A673 (cell line): ENCODE results near the gene B3GALT2. TPM values are rescaled to one million over a fixed set of nuclear protein-coding genes. Genes with fewer than 3 reads are reported as not detected.

Experiments
- BruUV-seq: library from RNA; stranded (reverse); fragments of 400-500 nt; replicated peaks from 2 replicates; lab custom pipeline; 2021; lab: Mats Ljungman, UMichigan
- CTCF ChIA-PET: fragments of 300-600 bp; sonication (Branson Sonifier 250); formaldehyde crosslinking; loops from one replicate; lab custom pipeline; 2022; ENCODE audit warnings: antibody characterized with exemption; lab: Charles Lee
- POLR2A ChIA-PET: fragments of 300-600 bp; sonication (Branson Sonifier 250); formaldehyde crosslinking; loops from one replicate; lab custom pipeline; 2022; ENCODE audit warnings: antibody characterized with exemption; ENCODE audit not compliant: low non-redundant PET; lab: Charles Lee
- DNase-seq: peaks from one replicate; pipeline ENCODE4 v3.0.0-alpha.2; 2015; ENCODE audit warnings: low spot score
- H3K27ac ChIP-seq: fragments of 200-600 bp; sonication (generic); 2 replicates; pipeline ENCODE4 v1.5.1; 2016; ENCODE audit warnings: mixed run types, low read depth, mild to moderate bottlenecking, mixed read lengths, antibody characterized with exemption, low read length; ENCODE audit not compliant: poor library complexity, severe bottlenecking
- H3K27me3 ChIP-seq: fragments of 200-600 bp; sonication (generic); replicated peaks from 2 replicates; pipeline ENCODE4 v1.6.1; 2017; ENCODE audit warnings: mixed run types, low read depth, mild to moderate bottlenecking, mixed read lengths, antibody characterized with exemption, low read length; ENCODE audit not compliant: insufficient read depth, poor library complexity
- H3K36me3 ChIP-seq: fragments of 200-600 bp; sonication (generic); 2 replicates; pipeline ENCODE4 v1.6.1; 2016; ENCODE audit warnings: mixed run types, mild to moderate bottlenecking, mixed read lengths, antibody characterized with exemption, low read length; ENCODE audit not compliant: insufficient read depth, poor library complexity, severe bottlenecking
- H3K4me1 ChIP-seq: fragments of 200-600 bp; sonication (generic); 2 replicates; pipeline ENCODE4 v1.6.1; 2017; ENCODE audit warnings: mixed run types, mild to moderate bottlenecking, mixed read lengths, antibody characterized with exemption, low read length; ENCODE audit not compliant: insufficient read depth, poor library complexity, severe bottlenecking
- H3K4me3 ChIP-seq: fragments of 200-600 bp; sonication (generic); 2 replicates; pipeline ENCODE4 v1.5.1; 2016; ENCODE audit warnings: low read depth, mixed run types, mild to moderate bottlenecking, mixed read lengths, low read length; ENCODE audit not compliant: poor library complexity, severe bottlenecking
- H3K9me3 ChIP-seq: fragments of 200-600 bp; sonication (generic); 2 replicates; pipeline ENCODE4 v1.6.1; 2016; ENCODE audit warnings: mixed run types, low read depth, mild to moderate bottlenecking, mixed read lengths, antibody characterized with exemption, low read length; ENCODE audit not compliant: poor library complexity, severe bottlenecking
- EZH2 ChIP-seq: fragments of 200-600 bp; sonication (generic); IDR thresholded peaks from 2 replicates; pipeline ENCODE4 v1.6.1; 2017; ENCODE audit warnings: borderline replicate concordance, low read depth, mild to moderate bottlenecking, mixed read lengths, antibody characterized with exemption, low read length; ENCODE audit not compliant: poor library complexity, severe bottlenecking
- intact Hi-C: fragments of 100-400 bp; cut with micrococcal nuclease; formaldehyde crosslinking; loops from one replicate; pipeline ENCODE4 v1.10.0; 2022; ENCODE audit not compliant: unreplicated experiment
- total RNA-seq: library from RNA; stranded (reverse); gene quantifications from 2 replicates; pipeline ENCODE4 v1.2.3, GENCODE V29; 2021
- TF ChIP-seq, protein P1 (sequence below): fragments of 300-800, 200-600 bp; sonication (generic); conservative IDR thresholded peaks from 2 replicates; pipeline ENCODE4 v1.5.1; 2017; ENCODE audit warnings: low read depth, mild to moderate bottlenecking, antibody characterized with exemption, low read length, moderate library complexity, mixed read lengths

The B3GALT2 gene
- total RNA-seq, 1 experiment from 2014 or later: 0.39 TPM

DNA sequence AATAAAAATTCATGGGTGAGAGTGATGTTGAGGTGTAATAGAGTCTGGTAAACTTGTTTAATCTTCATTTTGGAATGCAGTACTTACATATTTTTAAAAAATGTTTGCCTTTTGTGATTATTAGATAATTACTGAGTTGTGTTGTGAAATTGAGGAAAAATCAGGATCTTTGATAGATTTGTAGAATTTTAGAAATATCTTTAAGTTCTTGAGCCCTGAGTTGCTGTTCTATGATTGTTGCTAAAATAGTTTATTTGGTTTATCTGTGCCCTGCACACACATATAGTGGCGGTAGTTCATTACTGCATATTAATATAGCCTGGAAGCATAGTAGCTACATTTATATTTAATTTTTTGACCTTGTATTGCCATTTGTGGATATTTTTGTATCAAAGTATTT, 1.6 kb downstream of the B3GALT2 start:
- ChIA-PET POLR2A (no interaction called here), CTCF (no interaction called here)
- no TSS peak for BruUV-seq

GRCh38 chr1:193183019-193183627, 3.3 kb downstream of the B3GALT2 start:
- ChIA-PET CTCF (no interaction called here), POLR2A (no interaction called here)
- Histone ChIP-seq H3K27me3 (no peaks in the 10 kb centered on the region), H3K36me3 (no peaks in the 10 kb centered on the region), H3K4me1 (peaks cover 64% of the 10 kb centered on the region), H3K27ac (no peak overlapping the region), H3K9me3 (no peaks in the 10 kb centered on the region), H3K4me3 (peak overlapping the region; percentile 4)
- no peak for TF ChIP-seq EZH2
- TF ChIP-seq, protein P1, sequence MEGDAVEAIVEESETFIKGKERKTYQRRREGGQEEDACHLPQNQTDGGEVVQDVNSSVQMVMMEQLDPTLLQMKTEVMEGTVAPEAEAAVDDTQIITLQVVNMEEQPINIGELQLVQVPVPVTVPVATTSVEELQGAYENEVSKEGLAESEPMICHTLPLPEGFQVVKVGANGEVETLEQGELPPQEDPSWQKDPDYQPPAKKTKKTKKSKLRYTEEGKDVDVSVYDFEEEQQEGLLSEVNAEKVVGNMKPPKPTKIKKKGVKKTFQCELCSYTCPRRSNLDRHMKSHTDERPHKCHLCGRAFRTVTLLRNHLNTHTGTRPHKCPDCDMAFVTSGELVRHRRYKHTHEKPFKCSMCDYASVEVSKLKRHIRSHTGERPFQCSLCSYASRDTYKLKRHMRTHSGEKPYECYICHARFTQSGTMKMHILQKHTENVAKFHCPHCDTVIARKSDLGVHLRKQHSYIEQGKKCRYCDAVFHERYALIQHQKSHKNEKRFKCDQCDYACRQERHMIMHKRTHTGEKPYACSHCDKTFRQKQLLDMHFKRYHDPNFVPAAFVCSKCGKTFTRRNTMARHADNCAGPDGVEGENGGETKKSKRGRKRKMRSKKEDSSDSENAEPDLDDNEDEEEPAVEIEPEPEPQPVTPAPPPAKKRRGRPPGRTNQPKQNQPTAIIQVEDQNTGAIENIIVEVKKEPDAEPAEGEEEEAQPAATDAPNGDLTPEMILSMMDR: peak; percentile 88
- intact Hi-C loops: loop anchor here (10.0 kb wide), 2 partner anchors 222 to 1112 kb away; no protein-coding TSS in a partner anchor
- peak; percentile 68 for DNase-seq
- no TSS peak for BruUV-seq

More for the DNA sequence above, 1.6 kb downstream of the B3GALT2 start:
- Histone ChIP-seq H3K27me3 (no peaks in the 10 kb centered on the region), H3K36me3 (no peaks in the 10 kb centered on the region), H3K27ac (no peak overlapping the region), H3K4me3 (peak overlapping the region; percentile 21), H3K9me3 (no peaks in the 10 kb centered on the region), H3K4me1 (peaks cover 58% of the 10 kb centered on the region)
- no peak for TF ChIP-seq EZH2
- TF ChIP-seq, protein P1: no peak
- intact Hi-C loops: loop anchor here (10.0 kb wide), 2 partner anchors 220 to 1110 kb away; no protein-coding TSS in a partner anchor
- no peak for DNase-seq

GRCh38 chr1:193181985-193182384, 4.4 kb downstream of the B3GALT2 start:
- Histone ChIP-seq H3K36me3 (no peaks in the 10 kb centered on the region), H3K4me3 (no peak overlapping the region), H3K27ac (no peak overlapping the region), H3K4me1 (peaks cover 58% of the 10 kb centered on the region), H3K27me3 (no peaks in the 10 kb centered on the region), H3K9me3 (no peaks in the 10 kb centered on the region)
- peak; percentile 47 for DNase-seq
- ChIA-PET POLR2A (no interaction called here), CTCF (no interaction called here)
- intact Hi-C loops: loop anchor here (10.0 kb wide), 2 partner anchors 223 to 1113 kb away; no protein-coding TSS in a partner anchor
- BruUV-seq: no TSS peak
- TF ChIP-seq EZH2: no peak
- TF ChIP-seq, protein P1: no peak
